ENCODE results near the gene PDLIM3. TPM values are rescaled to one million over a fixed set of nuclear protein-coding genes. Genes with fewer than 3 reads are reported as not detected.

PDLIM3 gene
- total RNA-seq, 1 experiment from 2014 or later, result 4.8 TPM

DNA sequence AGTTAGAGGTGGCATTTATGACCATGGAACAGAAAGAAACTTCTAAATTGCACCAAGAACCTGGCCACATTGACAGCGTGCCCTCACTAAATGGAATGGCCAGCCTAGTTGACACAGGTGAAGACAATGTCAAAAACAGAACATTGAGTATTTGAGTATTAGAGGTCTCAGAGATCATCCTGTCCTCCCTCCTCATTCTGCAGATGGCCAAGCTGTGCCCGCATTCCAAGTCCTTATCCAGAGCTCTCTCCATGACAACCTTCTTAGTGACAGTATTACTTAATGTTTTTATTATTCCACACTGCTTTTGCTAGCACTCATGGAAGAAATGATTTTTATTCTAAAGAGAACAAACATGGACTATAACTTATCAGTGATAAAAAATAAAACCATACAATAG, 53.9 kb downstream of the PDLIM3 start:
- TF ChIP-seq, protein P1, sequence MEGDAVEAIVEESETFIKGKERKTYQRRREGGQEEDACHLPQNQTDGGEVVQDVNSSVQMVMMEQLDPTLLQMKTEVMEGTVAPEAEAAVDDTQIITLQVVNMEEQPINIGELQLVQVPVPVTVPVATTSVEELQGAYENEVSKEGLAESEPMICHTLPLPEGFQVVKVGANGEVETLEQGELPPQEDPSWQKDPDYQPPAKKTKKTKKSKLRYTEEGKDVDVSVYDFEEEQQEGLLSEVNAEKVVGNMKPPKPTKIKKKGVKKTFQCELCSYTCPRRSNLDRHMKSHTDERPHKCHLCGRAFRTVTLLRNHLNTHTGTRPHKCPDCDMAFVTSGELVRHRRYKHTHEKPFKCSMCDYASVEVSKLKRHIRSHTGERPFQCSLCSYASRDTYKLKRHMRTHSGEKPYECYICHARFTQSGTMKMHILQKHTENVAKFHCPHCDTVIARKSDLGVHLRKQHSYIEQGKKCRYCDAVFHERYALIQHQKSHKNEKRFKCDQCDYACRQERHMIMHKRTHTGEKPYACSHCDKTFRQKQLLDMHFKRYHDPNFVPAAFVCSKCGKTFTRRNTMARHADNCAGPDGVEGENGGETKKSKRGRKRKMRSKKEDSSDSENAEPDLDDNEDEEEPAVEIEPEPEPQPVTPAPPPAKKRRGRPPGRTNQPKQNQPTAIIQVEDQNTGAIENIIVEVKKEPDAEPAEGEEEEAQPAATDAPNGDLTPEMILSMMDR (IDR thresholded peaks at IDR 0.05; ENCODE audit: insufficient read depth in 1 of 2, low read depth in 1 of 2, low read length in 1 of 2, severe bottlenecking in 1 of 2, unreplicated experiment in 1 of 2), result no peak
- Mint-ChIP-seq H3K27me3 (ENCODE audit: insufficient read depth, unreplicated experiment) (peaks cover 20% of the 10 kb centered on the region), H3K4me3 (ENCODE audit: unreplicated experiment) (no peak overlapping the region), H3K36me3 (ENCODE audit: insufficient read depth, unreplicated experiment) (no peaks in the 10 kb centered on the region), H3K4me1 (ENCODE audit: low read depth, unreplicated experiment) (no peaks in the 10 kb centered on the region), H3K27ac (ENCODE audit: unreplicated experiment) (no peak overlapping the region), H3K9me3 (ENCODE audit: unreplicated experiment) (no peaks in the 10 kb centered on the region)
- Histone ChIP-seq H3K4me1 (no peaks in the 10 kb centered on the region), H3K36me3 (ENCODE audit: control insufficient read depth, insufficient read depth, low read length) (no peaks in the 10 kb centered on the region), H3K4me3 (ENCODE audit: low read depth, low read length) (no peak overlapping the region), H3K9me3 (no peaks in the 10 kb centered on the region), H3K27me3 (replicated peaks; ENCODE audit: control insufficient read depth, insufficient read depth, low read length) (no peaks in the 10 kb centered on the region)
- CTCF ChIA-PET, result interaction anchor here (0.6 kb wide), 1 partner anchor 113 kb away, joined by 3 read pairs; no protein-coding TSS in a partner anchor
- POLR2A ChIA-PET, result interaction anchor here (0.6 kb wide), 1 partner anchor 85 kb away, joined by 3 read pairs; the partner anchor contains the start of gene ANKRD37
- BruUV-seq (replicated peaks), result no TSS peak
- intact Hi-C loops (cut with micrococcal nuclease; ENCODE audit: unreplicated experiment), result no loop called here
- no peak for DNase-seq

DNA sequence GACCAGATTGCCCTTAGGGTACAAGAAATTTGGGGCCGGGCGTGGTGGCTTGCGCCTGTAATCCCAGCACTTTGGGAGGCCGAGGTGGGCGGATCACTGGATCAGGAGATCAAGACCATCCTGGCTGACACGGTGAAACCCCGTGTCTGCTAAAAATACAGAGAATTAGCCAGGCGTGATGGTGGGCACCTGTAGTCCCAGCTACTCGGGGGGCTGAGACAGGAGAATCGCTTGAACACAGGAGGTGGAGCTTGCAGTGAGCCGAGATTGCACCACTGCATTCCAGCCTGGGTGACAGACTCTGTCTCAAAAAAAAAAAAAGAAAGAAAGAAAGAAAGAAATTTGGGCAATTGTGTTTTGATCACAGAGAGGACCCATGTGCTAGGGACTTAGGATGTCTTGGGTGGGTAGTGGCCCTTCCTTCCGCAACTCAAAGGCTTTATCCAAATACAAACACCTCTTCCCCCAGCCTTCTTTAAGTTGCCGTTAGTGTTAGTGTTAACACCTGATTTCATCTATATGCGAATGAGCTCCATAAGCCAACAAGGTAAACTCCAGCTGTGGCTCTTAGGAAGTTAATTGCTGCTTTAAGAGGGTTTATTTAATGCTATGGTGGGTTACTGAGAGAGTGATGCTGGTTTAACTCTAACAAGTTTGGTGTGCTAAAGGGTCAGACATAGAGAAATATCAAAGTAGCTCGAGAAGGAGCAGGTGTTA, 55.1 kb downstream of the PDLIM3 start:
- H3K27ac Mint-ChIP-seq (ENCODE audit: unreplicated experiment), result no peak overlapping the region
- no peaks in the 10 kb centered on the region for H3K4me1 Mint-ChIP-seq (ENCODE audit: low read depth, unreplicated experiment)
- DNase-seq, result no peak
- peaks cover 15% of the 10 kb centered on the region for H3K27me3 Mint-ChIP-seq (ENCODE audit: insufficient read depth, unreplicated experiment)
- no peaks in the 10 kb centered on the region for H3K36me3 Mint-ChIP-seq (ENCODE audit: insufficient read depth, unreplicated experiment)
- H3K4me3 ChIP-seq (ENCODE audit: low read depth, low read length), result no peak overlapping the region
- no peaks in the 10 kb centered on the region for H3K9me3 ChIP-seq
- intact Hi-C loops (cut with micrococcal nuclease; ENCODE audit: unreplicated experiment), result no loop called here
- no peaks in the 10 kb centered on the region for H3K27me3 ChIP-seq (replicated peaks; ENCODE audit: control insufficient read depth, insufficient read depth, low read length)
- TF ChIP-seq, protein P1 (IDR thresholded peaks at IDR 0.05; ENCODE audit: insufficient read depth in 1 of 2, low read depth in 1 of 2, low read length in 1 of 2, severe bottlenecking in 1 of 2, unreplicated experiment in 1 of 2), result no peak
- no peaks in the 10 kb centered on the region for H3K9me3 Mint-ChIP-seq (ENCODE audit: unreplicated experiment)
- ChIA-PET CTCF (no interaction called here), POLR2A (no interaction called here)
- H3K36me3 ChIP-seq (ENCODE audit: control insufficient read depth, insufficient read depth, low read length), result no peaks in the 10 kb centered on the region
- H3K4me1 ChIP-seq, result no peaks in the 10 kb centered on the region
- BruUV-seq (replicated peaks), result no TSS peak
- no peak overlapping the region for H3K4me3 Mint-ChIP-seq (ENCODE audit: unreplicated experiment)

DNA sequence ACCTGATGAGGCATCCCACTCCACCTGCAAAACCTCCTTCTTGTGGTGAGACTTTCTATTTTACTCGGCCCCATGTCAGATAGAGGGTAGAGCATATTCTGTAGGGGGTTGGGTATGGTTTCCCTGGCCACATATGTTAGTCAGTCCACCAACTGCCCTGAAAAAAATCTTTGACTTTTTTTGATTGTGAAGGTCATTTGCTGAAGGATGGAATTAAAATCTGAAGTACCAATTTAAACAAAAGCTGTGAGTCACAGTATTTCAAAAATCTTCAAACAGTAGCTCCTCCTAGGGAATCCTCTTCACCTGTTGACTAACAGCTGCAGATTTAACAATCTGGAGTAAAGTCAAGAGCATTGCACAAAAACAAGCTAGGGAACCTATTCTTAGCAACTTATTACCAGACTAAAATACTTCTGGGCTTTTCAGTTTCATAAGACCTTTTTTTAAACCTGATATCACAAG, 55.8 kb downstream of the PDLIM3 start:
- H3K27me3 Mint-ChIP-seq (ENCODE audit: insufficient read depth, unreplicated experiment), result peaks cover 15% of the 10 kb centered on the region
- no peak overlapping the region for H3K27ac Mint-ChIP-seq (ENCODE audit: unreplicated experiment)

More for the DNA sequence above, 55.8 kb downstream of the PDLIM3 start:
- TF ChIP-seq, protein P1 (IDR thresholded peaks at IDR 0.05; ENCODE audit: insufficient read depth in 1 of 2, low read depth in 1 of 2, low read length in 1 of 2, severe bottlenecking in 1 of 2, unreplicated experiment in 1 of 2), result no peak
- BruUV-seq (replicated peaks), result no TSS peak
- ChIA-PET CTCF (no interaction called here), POLR2A (no interaction called here)
- H3K4me1 ChIP-seq, result no peaks in the 10 kb centered on the region
- Mint-ChIP-seq H3K4me1 (ENCODE audit: low read depth, unreplicated experiment) (no peaks in the 10 kb centered on the region), H3K4me3 (ENCODE audit: unreplicated experiment) (no peak overlapping the region), H3K9me3 (ENCODE audit: unreplicated experiment) (no peaks in the 10 kb centered on the region), H3K36me3 (ENCODE audit: insufficient read depth, unreplicated experiment) (no peaks in the 10 kb centered on the region)
- no peaks in the 10 kb centered on the region for H3K27me3 ChIP-seq (replicated peaks; ENCODE audit: control insufficient read depth, insufficient read depth, low read length)
- H3K4me3 ChIP-seq (ENCODE audit: low read depth, low read length), result no peak overlapping the region
- DNase-seq, result no peak
- intact Hi-C loops (cut with micrococcal nuclease; ENCODE audit: unreplicated experiment), result no loop called here
- H3K9me3 ChIP-seq, result no peaks in the 10 kb centered on the region
- no peaks in the 10 kb centered on the region for H3K36me3 ChIP-seq (ENCODE audit: control insufficient read depth, insufficient read depth, low read length)
